NCI-H2171 treated with DMSO at 0.1 percent for 48 hours (cell line): Measurements from ENCODE around the gene PARP16.
A peak's percentile ranks its signal among the peaks of the same experiment; 100 is the strongest.

Source experiments
- DNase-seq: peaks from one replicate; lab custom pipeline; 2025; lab: John Stamatoyannopoulos, UW

PARP16 gene

DNA sequence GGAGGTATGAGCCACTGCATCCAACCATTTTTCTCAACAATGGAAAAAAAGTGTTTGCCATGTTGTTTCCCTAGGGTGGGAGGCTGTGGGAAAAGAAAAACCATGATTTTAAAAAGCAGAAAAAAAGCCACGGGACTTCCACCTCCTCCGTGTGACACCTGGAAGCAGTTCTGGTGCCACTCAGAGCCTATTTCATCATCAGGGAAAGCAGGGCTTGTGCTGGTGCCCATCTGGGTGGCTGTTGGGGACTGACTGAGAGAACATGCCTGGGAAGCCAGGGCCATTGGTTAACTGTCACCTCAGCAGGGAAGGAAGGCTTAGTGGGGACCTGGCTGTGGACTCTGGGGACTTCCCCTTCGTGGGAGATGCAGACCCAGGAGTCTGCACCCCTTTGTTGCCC, 25.1 kb upstream of the PARP16 start:
- no peak for DNase-seq

DNA sequence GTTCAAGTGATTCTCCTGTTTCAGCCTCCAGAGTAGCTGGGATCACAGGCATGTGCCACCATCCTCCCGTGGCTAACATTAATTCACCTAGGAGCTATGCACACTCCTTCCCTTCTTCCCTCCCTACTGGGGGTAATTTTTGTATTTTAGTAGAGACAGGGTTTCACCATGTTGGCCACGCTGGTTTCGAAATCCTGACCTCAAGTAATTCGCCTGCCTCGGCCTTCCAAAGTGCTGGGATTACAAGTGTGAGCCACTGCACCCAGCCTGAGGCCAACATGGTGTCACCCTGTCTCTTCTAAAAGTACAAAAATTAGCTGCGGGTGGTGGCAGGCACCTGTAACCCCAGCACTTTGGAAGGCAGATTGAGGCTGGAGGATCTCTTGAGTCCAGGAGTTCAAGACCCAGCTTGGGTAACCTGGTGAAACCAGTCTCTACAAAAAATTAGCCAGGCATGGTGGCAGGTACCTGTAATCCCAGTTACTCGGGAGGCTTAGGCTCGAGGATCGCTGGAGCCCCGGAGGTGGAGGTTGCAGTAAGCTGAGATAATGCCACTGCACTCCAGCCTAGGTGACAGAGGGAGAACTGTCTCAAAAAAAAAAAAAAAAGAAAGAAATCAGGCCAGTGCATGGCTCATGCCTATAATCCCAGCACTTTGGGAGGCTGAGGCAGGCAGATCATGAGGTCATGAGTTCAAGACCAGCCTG, 23.9 kb upstream of the PARP16 start:
- DNase-seq, result no peak

DNA sequence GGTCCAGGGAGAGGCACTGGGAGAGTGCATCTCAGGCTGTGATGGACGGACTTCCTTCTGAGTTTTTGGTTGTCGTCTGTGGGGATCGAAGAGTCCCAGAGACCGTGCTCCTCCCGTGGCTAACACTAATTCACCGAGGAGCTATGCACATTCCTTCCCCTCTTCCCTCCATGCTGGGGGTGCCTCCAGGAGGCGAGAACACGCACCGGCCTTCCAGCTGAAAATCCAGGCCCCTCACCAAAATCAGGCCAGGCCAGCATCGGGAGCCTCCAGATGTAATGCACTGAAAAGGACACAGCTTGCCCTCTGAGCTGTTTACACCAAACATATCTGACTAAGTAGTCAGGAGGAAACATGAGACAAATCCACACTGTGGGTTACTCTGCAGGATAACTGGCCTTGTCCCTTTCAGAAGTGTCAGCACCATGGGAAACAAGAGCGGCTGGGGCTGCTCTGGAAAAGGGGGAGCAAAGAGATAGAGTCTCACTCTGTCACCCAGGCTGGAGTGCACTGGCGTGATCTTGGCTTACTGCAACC, 23.3 kb upstream of the PARP16 start:
- DNase-seq, result no peak

DNA sequence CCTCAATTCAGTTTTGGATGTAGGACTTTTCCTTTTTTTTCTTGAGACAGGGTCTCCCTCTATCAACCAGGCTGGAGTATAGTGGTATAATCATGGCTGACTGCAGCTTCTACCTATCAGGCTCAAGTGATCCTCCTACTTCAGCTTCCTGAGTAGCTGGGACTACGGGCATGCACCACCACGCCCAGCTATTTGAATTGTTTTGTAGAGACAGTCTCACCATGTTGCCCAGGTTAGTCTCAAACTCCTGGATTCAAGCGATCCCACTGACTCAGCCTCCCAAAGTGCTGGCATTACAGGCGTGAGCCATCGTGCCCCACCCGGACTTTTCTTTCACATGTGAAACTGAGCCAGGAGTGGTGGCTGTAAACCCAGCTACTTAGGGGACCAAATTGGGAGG, 21.3 kb upstream of the PARP16 start:
- no peak for DNase-seq

DNA sequence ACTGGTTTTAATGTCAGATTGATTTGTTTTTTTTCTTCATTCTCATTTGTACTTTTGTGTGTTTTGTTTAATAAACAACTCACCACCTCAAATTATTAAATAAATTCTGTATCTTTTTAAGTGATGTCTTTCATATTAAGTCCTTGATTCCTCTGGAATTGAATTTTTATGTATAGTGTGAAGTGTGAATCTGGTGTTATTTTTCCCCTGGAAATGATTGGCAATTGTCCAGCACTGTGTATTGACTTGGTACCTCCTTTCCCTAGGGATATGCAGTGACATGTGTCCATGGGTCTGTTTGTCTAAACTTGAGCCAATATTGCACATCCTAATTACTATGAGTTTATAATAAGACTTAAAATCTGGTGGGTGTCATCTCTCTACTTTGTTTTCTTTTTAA, 19.9 kb upstream of the PARP16 start:
- peak; percentile 61 for DNase-seq

DNA sequence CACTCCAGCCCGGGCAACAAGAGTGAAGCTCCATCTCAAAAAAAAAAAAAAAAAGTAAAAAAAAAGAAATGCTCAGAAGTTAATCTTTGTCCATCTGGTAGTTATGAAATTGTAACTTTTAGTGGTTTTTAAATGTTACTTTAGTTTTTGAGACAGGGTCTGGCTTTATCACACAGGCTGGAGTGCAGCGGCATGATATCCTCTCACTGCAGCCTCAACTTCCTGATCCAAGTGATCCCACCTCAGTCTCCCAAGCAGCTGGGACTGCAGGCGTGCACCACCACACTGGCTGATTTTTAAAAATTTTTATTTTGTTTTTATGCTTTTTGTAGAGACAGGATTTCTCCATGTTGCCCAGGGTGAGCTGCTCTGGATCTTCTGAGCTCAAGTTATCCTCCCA, 19.1 kb upstream of the PARP16 start:
- no peak for DNase-seq

DNA sequence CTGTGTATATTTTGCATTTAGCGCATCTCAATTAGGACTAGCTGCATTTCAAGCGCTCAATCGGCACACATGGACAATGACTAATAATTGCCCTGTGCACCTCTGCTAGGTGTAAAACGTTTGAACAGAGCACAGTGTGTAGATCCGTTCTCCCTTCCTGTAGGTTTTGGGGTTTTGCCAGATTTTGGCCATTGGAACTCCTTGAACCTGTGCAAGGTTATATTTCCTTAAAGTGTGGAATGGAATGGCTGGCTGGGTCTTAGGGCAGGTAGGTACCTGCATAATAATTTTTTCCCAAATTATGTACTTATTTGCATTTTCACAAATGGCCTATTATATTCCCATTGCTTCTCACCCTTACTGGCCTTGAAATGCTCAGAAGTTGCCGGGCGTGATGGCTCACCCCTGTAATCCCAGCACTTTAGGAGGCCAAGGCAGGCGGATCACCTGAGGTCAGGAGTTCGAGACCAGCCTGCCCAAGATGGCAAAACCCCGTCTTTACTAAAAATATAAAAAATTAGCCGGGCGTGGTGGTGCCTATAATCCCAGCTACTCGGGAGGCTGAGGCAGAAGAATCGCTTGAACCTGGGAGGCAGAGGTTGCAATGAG, 18.6 kb upstream of the PARP16 start:
- DNase-seq, result no peak

DNA sequence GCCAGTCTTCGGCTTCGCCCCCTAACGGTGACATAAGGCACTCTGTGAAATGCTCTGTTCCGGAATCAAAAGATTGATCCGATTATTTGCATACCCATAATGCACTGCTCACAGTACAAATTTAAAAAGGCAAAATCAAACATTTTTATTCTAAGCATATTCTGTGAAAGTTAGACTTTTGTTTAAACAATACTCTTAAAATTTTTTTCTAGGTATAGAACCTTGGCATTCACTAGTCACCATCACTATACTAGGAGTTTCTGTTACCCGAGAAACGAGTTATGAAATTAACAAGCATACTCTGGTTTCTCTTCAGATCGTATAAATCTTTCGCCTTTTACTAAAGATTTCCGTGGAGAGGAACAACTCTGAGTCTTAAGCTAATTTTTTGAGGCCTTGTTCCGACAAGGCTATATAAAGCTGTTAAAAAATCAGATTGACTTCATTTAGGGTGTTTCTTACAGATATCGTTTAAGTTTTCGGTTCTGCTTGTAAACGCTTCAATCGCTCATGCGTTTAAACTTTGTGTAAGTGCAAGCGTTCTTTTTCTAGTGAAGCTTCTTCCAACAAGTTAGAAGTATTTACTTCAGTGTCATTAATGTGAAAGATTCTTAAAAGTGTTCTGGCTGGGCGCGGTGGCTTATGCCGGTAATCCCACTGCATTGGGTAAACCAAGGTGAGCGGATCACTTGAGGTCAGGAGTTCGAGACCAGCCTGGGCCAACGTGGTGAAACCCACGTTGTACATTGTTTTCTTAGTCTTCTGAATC, 17.9 kb upstream of the PARP16 start, which contains the start of gene RNU5B-1:
Gene RNU5B-1, plus strand, starts transcription at position 297 of the 769 bp plus-strand sequence.
- DNase-seq, result peak; percentile 98

DNA sequence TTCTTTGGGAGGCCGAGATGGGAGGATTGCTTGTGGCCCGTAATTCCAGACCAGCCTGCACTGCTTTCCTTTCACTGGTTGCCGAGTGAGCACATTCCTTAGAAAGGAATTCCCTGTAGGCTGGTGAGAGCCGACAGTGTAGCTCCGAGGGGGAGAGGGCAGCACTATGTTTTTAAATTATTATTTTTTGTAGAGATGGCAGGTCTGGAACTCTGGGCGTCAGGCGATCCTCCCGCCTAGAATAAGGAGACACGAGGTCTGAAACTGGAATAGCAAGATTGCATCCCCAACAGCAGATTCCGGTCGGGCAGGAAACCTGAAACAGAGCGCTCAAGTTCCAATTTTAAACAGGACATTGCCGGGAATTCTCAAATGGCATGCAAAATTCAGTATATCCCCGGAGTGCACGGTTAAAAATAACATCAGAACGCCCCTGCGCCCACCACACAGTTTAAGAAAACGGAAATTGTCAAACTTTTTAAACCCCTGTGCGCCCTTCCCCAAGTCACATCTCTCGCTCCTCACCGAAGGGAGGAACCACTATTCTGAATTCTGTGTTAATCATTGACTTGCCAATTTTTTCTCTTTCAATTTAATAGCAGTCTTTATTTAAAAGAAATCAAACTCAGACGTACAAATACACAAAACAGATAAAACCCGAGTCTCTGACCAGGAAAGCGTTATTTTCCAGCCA, 17.2 kb upstream of the PARP16 start:
- peak; percentile 81 for DNase-seq

DNA sequence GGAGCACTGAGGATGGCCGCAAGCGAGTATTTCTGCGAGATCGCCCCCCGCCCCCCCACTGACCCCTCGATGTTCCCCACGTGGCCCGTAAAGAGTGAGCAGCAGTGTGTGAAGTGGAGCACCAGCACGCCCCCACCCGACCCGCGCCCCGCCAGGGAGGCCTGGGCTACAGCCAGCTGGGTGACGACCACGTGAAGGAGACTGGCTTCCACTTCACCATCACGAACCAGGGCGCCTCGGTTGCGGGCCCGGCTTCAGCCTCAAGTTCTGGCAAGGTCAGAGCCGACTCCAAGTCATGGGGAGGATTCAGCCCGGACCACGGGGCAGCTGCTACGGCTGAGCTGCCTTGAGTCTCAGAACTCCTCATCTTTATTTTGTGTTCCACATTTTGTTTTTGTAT, 15.4 kb upstream of the PARP16 start:
- DNase-seq, result no peak

DNA sequence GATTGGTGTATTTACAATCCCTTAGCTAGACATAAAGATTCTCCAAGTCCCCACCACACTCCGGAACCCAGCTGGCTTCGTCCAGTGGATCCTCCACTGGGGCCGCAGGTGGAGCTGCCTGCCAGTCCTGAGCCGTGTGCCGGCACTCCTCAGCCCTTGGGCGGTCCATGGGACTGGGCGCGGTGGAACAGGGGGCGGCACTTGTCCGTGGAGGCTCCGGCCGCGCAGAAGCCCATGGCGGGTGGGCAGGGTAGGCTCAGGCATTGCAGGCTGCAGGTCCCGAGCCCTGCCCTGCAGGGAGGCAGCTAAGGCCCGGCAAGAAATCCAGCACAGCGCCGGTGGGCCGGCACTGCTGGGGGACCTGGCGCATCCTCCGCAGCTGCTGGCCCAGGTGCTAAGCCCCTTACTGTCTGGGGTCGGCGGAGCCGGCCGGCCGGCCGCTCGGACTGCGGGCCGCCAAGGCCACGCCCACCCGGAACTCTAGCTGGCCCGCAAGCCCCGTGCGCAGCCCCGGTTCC, 14.3 kb upstream of the PARP16 start:
- no peak for DNase-seq

DNA sequence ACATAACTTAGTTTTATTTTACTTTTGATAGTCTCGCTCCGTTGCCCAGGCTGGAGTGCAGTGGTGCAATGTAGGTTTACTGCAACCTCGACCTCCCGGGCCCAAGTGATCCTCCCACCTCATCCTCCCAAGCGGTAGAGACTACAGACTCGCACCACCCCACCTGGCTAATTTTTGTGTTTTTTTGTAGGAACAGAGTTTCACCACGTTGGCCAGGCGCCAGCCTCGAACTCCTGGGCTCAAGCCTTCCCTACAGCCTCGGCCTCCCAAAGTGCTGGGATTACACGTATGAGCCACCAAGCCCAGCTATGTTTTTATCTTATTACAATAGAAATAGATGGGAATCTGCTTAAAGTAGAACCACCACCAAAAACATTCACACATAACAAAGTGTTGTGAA, 12.0 kb upstream of the PARP16 start:
- DNase-seq, result no peak

DNA sequence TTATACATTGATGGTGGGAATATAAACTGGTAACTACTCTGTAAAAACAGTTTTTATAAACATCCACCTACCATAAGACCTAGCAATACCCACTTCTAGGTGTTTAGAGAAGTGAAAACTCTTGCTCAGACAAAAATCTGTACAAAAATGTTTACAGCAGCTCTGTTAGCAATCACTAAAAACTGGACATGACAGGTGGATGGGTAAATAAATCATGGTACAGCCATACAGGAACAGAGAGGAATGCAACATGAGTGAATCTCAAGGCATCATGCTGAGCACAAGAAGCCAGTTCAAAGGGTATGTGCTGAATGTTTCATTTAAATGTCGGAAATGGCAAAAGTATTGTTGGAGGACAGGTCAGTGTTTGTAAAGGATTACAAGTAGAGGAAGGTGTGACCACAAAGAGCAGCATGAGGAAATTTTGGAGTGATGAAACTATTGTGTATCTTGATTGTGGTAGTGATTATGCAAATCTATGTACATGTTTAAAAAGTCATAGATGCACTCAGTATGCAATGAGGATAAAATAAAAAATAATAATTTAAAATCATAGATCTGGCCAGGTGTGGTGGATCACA, 6.3 kb upstream of the PARP16 start:
- no peak for DNase-seq

DNA sequence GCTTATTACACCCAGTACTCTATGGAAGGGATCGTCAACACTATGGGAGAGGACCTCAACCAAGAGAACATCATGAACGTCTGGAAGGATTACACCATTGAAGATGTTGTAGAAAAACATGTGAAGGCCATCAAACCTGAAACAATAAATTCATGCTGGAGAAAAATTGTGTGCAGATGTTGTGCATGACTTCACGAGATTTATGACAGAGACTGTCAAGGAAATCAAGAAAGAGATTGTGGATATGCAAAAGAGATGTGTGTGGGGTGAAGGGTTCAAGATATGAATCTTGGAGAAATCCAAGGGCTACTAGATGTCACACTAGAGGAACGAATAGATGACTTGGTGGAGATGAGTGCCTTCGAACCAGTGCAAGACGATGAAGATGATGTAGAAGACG, 3.5 kb upstream of the PARP16 start:
- no peak for DNase-seq

DNA sequence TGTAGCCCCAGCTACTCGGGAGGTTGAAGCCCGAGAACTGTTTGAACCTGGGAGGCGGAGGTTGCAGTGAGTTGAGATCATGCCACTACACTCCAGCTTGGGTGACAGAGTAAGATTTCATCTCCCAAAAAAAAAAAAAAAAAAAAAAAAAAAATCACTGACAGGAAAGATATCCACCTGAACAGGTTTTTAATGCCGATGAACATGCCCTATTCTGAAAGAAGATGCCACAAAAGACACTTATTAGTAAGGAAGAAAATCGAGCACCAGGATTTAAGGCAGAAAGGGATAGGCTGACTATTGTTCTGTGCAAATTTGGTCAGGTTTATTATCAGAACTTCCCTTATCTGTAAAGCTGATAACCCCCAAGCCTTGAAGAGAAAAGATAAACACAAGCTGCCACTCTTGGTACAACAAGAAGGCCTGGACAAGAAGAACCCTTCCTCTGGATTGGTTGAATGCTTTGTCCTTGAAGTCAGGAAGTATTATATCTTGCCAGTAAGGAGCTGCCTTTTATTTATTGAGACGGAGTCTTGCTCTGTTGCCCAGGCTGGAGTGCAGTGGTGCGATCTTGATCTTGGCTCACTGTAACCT, 2.7 kb upstream of the PARP16 start:
- no peak for DNase-seq

DNA sequence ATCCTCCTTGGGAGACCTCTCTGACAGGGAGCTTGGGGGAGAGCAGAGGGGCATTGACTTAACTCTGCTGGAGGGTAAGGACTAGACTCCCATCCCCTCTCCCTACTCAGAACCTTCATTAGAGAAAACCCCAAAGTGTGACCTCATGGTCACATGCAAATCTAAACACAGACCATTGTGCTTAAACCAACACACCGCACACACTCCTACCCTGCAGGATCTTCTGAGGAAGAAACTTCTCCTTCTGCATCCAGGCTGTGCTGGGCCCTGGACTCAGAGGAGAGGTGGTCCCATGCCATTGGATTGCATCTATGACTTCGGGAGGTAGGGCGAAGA, 805 bp upstream of the PARP16 start:
- DNase-seq, result no peak

DNA sequence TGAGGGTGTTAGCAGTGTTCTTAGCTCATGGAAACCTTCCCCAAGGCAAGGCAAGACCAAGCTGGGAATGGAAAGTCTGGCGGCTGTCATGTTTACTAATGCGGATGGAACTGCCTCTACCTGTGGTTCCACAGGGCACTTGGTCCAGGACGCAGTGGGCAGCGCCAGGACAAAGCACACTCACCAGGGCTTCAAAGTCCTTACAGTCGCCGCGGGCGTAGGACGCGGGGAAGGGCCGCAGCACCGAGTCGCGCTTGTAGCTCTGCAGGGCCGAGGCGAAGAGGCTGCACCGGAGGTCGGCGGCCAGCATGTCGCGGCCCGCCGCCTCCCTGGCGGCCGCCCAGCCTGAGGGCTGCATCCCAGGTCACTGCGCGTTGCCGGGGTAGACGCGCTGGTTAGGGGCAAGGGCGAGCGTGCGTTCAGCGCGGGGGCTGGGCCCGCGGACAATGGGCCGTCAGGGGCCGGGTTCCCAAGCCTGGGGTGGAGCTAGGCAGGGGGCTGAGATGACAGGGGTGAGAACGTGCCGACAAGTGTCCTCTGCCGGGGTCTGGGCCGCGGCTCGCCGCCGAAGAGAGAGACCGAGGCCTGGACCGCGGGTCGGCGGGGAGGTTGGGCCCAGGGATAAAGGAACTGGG, 497 bp downstream of the PARP16 start:
- peak; percentile 60 for DNase-seq

DNA sequence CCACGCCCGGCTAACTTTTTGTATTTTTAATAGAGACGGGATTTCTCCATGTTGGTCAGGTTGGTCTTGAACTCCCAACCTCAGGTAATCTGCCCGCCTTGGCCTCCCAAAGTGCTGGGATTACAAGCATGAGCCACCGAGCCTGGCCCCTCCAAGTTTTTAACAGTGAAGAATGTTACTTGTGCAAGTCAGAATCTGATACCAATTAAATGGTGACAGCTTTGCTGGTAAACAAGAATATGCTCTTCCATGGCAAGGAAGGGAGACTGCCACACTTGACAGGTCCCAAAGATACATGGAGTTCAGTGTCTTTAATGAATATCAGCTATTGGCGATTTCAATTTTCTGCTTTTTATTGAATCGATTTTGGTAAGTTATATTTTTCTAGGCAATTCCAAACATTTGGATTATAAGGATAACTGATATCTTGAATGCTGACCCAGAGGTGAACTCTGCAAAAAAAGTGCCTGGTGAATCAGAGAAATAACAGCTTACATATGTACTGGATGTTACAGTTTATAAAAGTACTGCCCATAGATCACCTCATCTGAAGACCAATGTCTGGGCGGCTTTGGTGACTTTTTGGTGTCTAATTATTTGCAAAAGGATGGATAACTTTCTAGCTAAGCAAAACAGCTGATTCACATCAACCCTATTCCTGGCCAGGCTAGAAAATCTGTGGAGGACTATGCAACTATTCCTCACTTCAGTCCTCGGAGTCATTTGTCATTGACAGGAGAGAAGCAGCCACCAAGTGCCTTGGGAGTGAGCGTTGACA, 1.2 kb downstream of the PARP16 start:
- DNase-seq, result no peak

DNA sequence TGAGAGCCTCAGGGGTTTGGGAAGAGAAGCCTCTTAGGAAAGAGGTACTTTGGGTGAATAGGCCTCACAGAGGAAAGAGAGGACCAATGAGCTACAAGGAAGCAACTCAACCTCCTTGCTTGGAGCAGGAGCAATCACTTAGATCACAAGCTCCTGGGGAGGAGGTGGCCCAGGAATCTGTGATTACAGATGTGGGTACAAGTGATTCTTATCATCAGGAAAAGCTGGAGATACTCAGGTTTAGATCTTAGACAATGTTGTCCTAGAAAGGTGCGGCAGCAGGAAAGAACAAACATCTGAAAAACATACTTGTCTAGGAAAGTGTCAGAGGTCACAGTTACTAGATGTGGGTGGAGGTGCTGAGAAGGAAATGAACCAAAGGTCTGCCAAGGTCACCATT, 8.2 kb downstream of the PARP16 start:
- no peak for DNase-seq

DNA sequence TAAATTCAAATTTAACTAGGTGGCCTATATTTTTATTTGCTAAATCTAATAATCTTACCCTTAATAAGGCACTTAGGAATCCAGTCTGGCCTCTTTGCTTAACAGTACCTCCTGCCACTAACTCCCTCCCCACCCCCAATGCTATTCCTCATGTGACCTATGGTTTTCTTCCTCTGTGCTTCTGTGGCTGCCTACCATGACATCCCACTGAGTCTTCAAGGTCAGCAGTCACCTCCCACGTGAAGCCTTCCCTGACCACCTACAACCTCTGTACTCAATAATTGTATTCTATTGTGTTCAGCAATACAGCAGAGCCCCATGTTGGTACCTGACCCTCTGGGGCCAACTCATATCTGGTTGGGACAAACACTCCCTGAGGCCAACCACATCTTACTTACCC, 9.7 kb downstream of the PARP16 start:
- DNase-seq, result no peak
